Kidney epithelial cell (primary cell): ENCODE data around the gene ACTN1. TPM values are rescaled to one million over a fixed set of nuclear protein-coding genes. Genes with fewer than 3 reads are reported as not detected.

Source experiments
- DNase-seq: peaks from one replicate; pipeline ENCODE4 v3.0.0-alpha.2; 2010; ENCODE audit warnings: low read depth
- H3K27me3 ChIP-seq: 2 replicates; pipeline ENCODE4 v1.6.0; 2011; ENCODE audit warnings: low read length; ENCODE audit not compliant: control insufficient read depth, insufficient read depth
- H3K36me3 ChIP-seq: 2 replicates; pipeline ENCODE4 v1.5.1; 2011; ENCODE audit warnings: low read length; ENCODE audit not compliant: control insufficient read depth, insufficient read depth
- H3K4me3 ChIP-seq: 2 replicates; pipeline ENCODE4 v1.5.1; 2011; ENCODE audit warnings: low read depth, mild to moderate bottlenecking, control low read depth, low read length
- CTCF ChIP-seq: IDR thresholded peaks from 2 replicates; pipeline ENCODE4 v1.5.1; 2011; ENCODE audit warnings: mild to moderate bottlenecking, moderate library complexity, low read length, control low read depth, inconsistent platforms; ENCODE audit not compliant: insufficient read depth, poor library complexity, severe bottlenecking
- total RNA-seq: library from RNA; depleted of rRNA; stranded (reverse); fragments of >200 nt; gene quantifications from 2 replicates; pipeline ENCODE4 v1.2.3, GENCODE V29; 2015

Gene ACTN1
- total RNA-seq, 1 donor from 2014 or later = 627 TPM

GRCh38 chr14:68984686-68985085 is 5.6 kb upstream of the ACTN1 start:
- no peaks in the 10 kb centered on the region for H3K27me3 ChIP-seq
- no peak for TF ChIP-seq CTCF
- no peak overlapping the region for H3K4me3 ChIP-seq
- no peak for DNase-seq
- no peaks in the 10 kb centered on the region for H3K36me3 ChIP-seq

- no peak for TF ChIP-seq CTCF
- H3K36me3 ChIP-seq = no peaks in the 10 kb centered on the region
- no peak for DNase-seq
- H3K27me3 ChIP-seq = no peaks in the 10 kb centered on the region
- H3K4me3 ChIP-seq = no peak overlapping the region
Measured at GRCh38 chr14:68983191-68983590, 4.1 kb upstream of the ACTN1 start.

GRCh38 chr14:68982581-68982980 is 3.5 kb upstream of the ACTN1 start:
- Histone ChIP-seq H3K27me3 (no peaks in the 10 kb centered on the region), H3K4me3 (no peak overlapping the region), H3K36me3 (no peaks in the 10 kb centered on the region)
- DNase-seq = no peak
- TF ChIP-seq CTCF = no peak

GRCh38 chr14:68981539-68981976 is 2.5 kb upstream of the ACTN1 start:
- no peak for DNase-seq
- no peaks in the 10 kb centered on the region for H3K36me3 ChIP-seq
- no peak for TF ChIP-seq CTCF
- no peaks in the 10 kb centered on the region for H3K27me3 ChIP-seq
- no peak overlapping the region for H3K4me3 ChIP-seq

GRCh38 chr14:68981139-68981538 is 2.0 kb upstream of the ACTN1 start:
- H3K36me3 ChIP-seq = no peaks in the 10 kb centered on the region
- no peaks in the 10 kb centered on the region for H3K27me3 ChIP-seq
- no peak for TF ChIP-seq CTCF
- H3K4me3 ChIP-seq = no peak overlapping the region
- DNase-seq = no peak

GRCh38 chr14:68979722-68980451 is 785 bp upstream of the ACTN1 start:
- Histone ChIP-seq H3K36me3 (no peaks in the 10 kb centered on the region), H3K4me3 (peak overlapping the region; percentile 95), H3K27me3 (no peaks in the 10 kb centered on the region)
- no peak for TF ChIP-seq CTCF
- DNase-seq = no peak
